ENCODE measurements around the gene BTD.
A peak's percentile ranks its signal among the peaks of the same experiment; 100 is the strongest.

Gene BTD

GRCh38 chr3:15601399-15602145 lies at the start of gene BTD, which contains the start of gene HACL1:
BTD (plus strand) TSS chr3:15601745; CDS start chr3:15635440, 33,695 bp downstream.
HACL1 (minus strand) TSS chr3:15601569; CDS start chr3:15601463, 106 bp downstream.
- DNase-seq (ENCODE audit: low read depth, low spot score), result peak; percentile 97
- H3K27ac ChIP-seq, result peak within 1 kb of the TSS; percentile 73

GRCh38 chr3:15551902-15552301 lies 49.6 kb upstream of the BTD start:
- no peak for DNase-seq (ENCODE audit: low read depth, low spot score)
- no peak overlapping the region for H3K27ac ChIP-seq

GRCh38 chr3:15553749-15554148 lies 47.8 kb upstream of the BTD start:
- DNase-seq (ENCODE audit: low read depth, low spot score), result no peak
- no peak overlapping the region for H3K27ac ChIP-seq

- no peak overlapping the region for H3K27ac ChIP-seq
- no peak for DNase-seq (ENCODE audit: low read depth, low spot score)
Observed at GRCh38 chr3:15556512-15556911, 45.0 kb upstream of the BTD start.

- H3K27ac ChIP-seq, result peak overlapping the region; percentile 7
- peak; percentile 44 for DNase-seq (ENCODE audit: low read depth, low spot score)
Observed at GRCh38 chr3:15557511-15557946, 44.0 kb upstream of the BTD start.

GRCh38 chr3:15558581-15558980 lies 43.0 kb upstream of the BTD start:
- H3K27ac ChIP-seq, result no peak overlapping the region
- DNase-seq (ENCODE audit: low read depth, low spot score), result no peak

- no peak for DNase-seq (ENCODE audit: low read depth, low spot score)
- H3K27ac ChIP-seq, result no peak overlapping the region
Observed at GRCh38 chr3:15562560-15562959, 39.0 kb upstream of the BTD start.

- H3K27ac ChIP-seq, result no peak overlapping the region
- DNase-seq (ENCODE audit: low read depth, low spot score), result no peak
Observed at GRCh38 chr3:15563190-15563589, 38.4 kb upstream of the BTD start.

- DNase-seq (ENCODE audit: low read depth, low spot score), result no peak
- no peak overlapping the region for H3K27ac ChIP-seq
Observed at GRCh38 chr3:15572138-15572537, 29.4 kb upstream of the BTD start.

- H3K27ac ChIP-seq, result no peak overlapping the region
- DNase-seq (ENCODE audit: low read depth, low spot score), result no peak
Observed at GRCh38 chr3:15575446-15575845, 26.1 kb upstream of the BTD start.

GRCh38 chr3:15576475-15576874 lies 25.1 kb upstream of the BTD start:
- H3K27ac ChIP-seq, result no peak overlapping the region
- no peak for DNase-seq (ENCODE audit: low read depth, low spot score)

GRCh38 chr3:15578289-15578867 lies 23.2 kb upstream of the BTD start:
- DNase-seq (ENCODE audit: low read depth, low spot score), result no peak
- H3K27ac ChIP-seq, result no peak overlapping the region

GRCh38 chr3:15579051-15579450 lies 22.5 kb upstream of the BTD start:
- DNase-seq (ENCODE audit: low read depth, low spot score), result no peak
- H3K27ac ChIP-seq, result no peak overlapping the region

GRCh38 chr3:15581471-15582394 lies 19.8 kb upstream of the BTD start:
- H3K27ac ChIP-seq, result no peak overlapping the region
- no peak for DNase-seq (ENCODE audit: low read depth, low spot score)

GRCh38 chr3:15585111-15585845 lies 16.3 kb upstream of the BTD start:
- H3K27ac ChIP-seq, result no peak overlapping the region

GRCh38 chr3:15591242-15591641 lies 10.3 kb upstream of the BTD start:
- no peak overlapping the region for H3K27ac ChIP-seq
- DNase-seq (ENCODE audit: low read depth, low spot score), result no peak

More at GRCh38 chr3:15585111-15585845, 16.3 kb upstream of the BTD start:
- no peak for DNase-seq (ENCODE audit: low read depth, low spot score)

- DNase-seq (ENCODE audit: low read depth, low spot score), result no peak
- H3K27ac ChIP-seq, result no peak overlapping the region
Observed at GRCh38 chr3:15591928-15592327, 9.6 kb upstream of the BTD start.

- no peak for DNase-seq (ENCODE audit: low read depth, low spot score)
- H3K27ac ChIP-seq, result no peak overlapping the region
Observed at GRCh38 chr3:15592968-15593367, 8.6 kb upstream of the BTD start.

GRCh38 chr3:15595955-15596354 lies 5.6 kb upstream of the BTD start:
- DNase-seq (ENCODE audit: low read depth, low spot score), result no peak
- no peak overlapping the region for H3K27ac ChIP-seq

- H3K27ac ChIP-seq, result peak overlapping the region; percentile 73
- no peak for DNase-seq (ENCODE audit: low read depth, low spot score)
Observed at GRCh38 chr3:15601046-15601398, 523 bp upstream of the BTD start.
